Astrocyte of the spinal cord (primary cell): ENCODE measurements around the gene SCAF4.
A peak's percentile ranks its signal among the peaks of the same experiment; 100 is the strongest.
"Not testable (repeated sequence)": the region's sequence is repeated elsewhere in the genome, so short reads cannot be mapped to it uniquely, and the experiment has no call there.

ENCODE experiments used
- DNase-seq: peaks from one replicate; pipeline ENCODE4 v3.0.0; 2011; ENCODE audit warnings: low read depth, low spot score
- H3K4me3 ChIP-seq: 2 replicates; pipeline ENCODE4 v1.5.1; 2011; ENCODE audit warnings: low read depth, mild to moderate bottlenecking, low read length, moderate library complexity
- in situ Hi-C: cut with HindIII; loops from 2 replicates; pipeline ENCODE4 v1.10.0; 2017; ENCODE audit warnings: low sequenced_read_pairs
- TF ChIP-seq, protein P1 (sequence below): IDR thresholded peaks from 2 replicates; pipeline ENCODE4 v1.5.1; 2012; ENCODE audit warnings: low read depth, mild to moderate bottlenecking, low read length, inconsistent platforms

The SCAF4 gene

DNA sequence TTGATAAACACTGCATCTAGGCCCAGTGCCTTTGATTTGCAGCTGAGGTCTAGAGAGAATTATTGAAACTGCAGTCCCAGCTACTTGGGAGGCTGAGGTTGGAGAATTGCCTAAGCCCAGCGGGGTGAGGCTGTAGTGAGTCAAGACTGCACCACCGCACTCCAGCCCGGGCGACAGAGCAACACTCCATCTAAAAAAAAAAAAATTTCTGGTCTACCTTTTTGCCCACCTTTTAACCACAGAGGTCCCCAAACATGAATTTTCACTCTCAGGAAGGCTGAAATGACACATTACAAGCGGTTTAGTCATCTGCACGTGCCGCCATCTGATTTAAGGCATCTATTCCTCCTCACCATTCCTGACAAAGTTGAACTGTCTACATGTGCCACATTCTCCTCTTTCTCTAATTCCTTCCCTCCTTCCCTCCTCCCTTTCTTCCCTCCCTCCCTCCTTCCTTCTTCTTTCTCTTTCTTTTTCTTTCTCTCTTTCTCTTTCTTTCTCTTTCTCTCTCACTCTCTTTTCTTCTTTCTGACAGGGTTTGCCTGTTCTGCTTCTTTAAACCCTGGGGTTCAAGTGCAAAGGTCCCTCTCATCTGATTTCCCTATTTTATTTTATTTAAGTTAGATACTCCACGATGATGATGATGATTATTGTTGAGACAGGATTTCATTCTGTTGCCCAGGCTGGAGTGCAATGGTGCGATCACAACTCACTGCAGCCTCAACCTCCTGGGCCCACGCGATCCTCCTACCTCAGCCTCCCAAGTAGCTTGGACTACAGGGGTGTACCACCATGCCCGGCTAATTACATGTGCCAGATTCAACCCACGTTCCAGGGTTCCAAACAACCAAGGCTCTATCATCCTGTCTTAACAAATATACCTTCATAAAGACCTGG, 75.5 kb downstream of the SCAF4 start:
- in situ Hi-C loops = no loop called here
- DNase-seq = peak; percentile 58
- TF ChIP-seq, protein P1, sequence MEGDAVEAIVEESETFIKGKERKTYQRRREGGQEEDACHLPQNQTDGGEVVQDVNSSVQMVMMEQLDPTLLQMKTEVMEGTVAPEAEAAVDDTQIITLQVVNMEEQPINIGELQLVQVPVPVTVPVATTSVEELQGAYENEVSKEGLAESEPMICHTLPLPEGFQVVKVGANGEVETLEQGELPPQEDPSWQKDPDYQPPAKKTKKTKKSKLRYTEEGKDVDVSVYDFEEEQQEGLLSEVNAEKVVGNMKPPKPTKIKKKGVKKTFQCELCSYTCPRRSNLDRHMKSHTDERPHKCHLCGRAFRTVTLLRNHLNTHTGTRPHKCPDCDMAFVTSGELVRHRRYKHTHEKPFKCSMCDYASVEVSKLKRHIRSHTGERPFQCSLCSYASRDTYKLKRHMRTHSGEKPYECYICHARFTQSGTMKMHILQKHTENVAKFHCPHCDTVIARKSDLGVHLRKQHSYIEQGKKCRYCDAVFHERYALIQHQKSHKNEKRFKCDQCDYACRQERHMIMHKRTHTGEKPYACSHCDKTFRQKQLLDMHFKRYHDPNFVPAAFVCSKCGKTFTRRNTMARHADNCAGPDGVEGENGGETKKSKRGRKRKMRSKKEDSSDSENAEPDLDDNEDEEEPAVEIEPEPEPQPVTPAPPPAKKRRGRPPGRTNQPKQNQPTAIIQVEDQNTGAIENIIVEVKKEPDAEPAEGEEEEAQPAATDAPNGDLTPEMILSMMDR = no peak
- H3K4me3 ChIP-seq = no peak overlapping the region

DNA sequence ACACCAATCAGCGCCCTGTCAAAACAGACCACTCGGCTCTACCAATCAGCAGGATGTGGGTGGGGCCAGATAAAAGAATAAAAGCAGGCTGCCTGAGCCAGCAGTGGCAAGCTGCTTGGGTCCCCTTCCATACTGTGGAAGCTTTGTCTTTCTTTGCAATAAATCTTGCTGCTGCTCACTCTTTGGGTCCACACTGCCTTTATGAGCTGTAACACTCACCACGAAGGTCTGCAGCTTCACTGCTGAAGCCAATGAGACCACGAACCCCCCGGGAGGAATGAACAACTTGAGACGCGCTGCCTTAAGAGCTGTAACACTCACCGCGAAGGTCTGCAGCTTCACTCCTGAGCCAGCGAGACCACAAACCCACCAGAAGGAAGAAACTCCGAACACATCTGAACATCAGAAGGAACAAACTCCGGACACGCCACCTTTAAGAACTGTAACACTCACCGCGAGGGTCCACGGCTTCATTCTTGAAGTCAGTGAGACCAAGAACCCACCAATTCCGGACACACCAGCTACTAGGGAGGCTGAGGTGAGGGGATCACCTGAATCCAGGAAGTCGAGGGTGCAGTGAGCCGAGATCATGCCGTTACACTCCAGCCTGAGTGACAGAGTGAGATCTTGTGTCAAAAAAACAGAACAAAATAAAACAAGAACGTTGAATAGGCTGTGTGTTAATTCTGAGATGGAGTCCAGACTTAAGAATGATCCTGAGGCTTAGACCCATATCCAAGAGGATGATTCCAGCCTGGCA, 76.9 kb downstream of the SCAF4 start:
- in situ Hi-C loops, DNase-seq, H3K4me3 ChIP-seq: not testable (repeated sequence)

DNA sequence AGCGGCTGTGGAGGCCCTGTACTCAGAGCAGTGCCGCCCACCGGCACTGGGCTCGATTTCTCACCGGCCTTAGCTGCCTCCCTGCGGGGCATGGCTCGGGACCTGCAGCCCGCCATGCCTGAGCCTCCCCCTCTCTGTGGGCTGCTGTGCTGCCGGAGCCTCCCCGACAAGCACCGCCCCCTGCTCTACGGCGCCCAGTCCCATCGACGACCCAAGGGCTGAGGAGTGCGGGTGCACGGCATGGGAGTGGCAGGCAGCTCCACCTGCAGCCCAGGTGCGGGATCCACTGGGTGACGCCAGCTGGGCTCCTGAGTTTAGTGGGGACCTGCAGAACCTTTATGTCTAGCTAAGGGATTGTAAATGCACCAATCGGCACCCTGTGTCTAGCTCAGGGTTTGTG, 77.6 kb downstream of the SCAF4 start:
- no peak overlapping the region for H3K4me3 ChIP-seq
- DNase-seq = no peak
- TF ChIP-seq, protein P1 = no peak
- in situ Hi-C loops = no loop called here

DNA sequence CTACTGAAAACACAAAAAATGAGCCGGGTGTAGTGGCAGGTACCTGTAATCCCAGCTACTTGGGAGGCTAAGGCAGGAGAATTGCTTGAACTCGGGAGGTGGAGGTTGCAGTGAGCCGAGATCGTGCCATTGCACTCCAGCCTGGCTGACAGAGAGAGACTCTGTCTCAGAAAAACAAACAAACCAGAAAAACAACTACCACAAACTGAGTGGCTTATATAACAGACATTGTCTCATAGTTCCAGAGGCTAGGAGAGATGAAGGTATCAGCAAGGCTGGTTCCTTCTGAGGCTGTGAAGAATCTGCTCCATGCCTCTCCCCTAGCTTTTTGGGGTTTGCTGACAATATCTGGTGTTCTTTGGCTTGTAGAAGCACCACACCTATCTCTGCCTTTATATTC, 80.4 kb downstream of the SCAF4 start:
- DNase-seq, in situ Hi-C loops, H3K4me3 ChIP-seq: not testable (repeated sequence)

DNA sequence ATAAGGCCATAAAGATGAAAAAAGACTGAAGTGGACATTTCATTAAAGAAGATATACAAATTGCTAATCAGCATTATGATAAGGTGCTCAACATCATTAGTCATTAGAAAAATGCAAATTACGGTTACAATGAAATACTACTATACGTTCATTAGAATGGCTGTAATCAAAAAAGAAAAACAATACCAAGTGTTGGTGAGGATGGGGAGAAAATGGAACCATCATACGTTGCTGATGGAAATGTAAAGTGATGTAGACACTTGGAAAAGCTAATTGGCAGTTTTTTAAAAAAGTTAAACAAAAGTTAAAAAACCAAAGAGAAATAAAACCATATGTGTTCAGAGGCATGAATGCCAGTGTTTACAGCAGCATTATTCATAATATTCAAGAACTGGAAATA, 81.0 kb downstream of the SCAF4 start:
- TF ChIP-seq, protein P1 = no peak
- DNase-seq = no peak
- no peak overlapping the region for H3K4me3 ChIP-seq
- in situ Hi-C loops = no loop called here

DNA sequence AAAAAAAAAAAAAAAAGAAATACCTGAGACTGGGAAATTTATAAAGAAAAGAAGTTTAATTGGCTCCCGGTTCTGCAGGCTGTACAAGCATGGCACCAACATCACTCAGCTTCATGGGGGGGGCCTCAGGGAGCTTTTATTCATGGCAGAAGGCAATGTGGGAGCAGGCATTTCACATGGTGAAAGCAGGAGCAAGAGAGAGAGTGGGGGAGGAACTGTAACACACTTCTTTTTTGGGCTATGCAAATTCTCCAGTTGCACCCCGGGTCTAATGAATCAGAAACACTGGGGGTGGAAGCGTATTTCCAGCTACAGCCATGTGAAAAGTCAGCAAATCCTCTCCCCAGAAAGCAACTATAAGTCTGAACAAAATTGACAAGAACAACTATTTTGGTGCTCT, 84.3 kb downstream of the SCAF4 start:
- in situ Hi-C loops = no loop called here
- no peak for DNase-seq
- H3K4me3 ChIP-seq = no peak overlapping the region
- TF ChIP-seq, protein P1 = no peak

DNA sequence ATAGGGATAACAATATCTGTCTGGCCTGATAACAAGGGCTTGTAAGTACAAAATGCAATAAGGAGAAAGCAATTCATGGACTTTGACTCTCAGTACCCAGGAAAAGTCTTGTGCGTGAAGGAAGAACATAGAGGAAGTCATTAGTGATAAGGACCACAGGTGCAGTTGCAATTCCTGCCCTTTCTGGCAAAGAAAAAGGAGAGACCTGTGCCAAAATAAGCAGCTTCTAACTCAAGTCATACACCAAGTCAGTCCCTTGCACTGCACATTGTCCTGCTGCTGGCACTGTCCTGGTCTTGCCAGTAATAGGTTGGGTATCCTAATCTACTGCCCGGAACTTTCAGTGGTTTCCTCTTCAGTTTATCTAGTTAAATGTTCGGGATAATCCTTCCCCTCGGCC, 87.3 kb downstream of the SCAF4 start:
- no peak overlapping the region for H3K4me3 ChIP-seq
- TF ChIP-seq, protein P1 = no peak
- DNase-seq = no peak
- in situ Hi-C loops = no loop called here
